HTERT RPE-1 (cell line): Measurements from ENCODE around the gene RPTOR.
"Not testable (repeated sequence)": the region's sequence is repeated elsewhere in the genome, so short reads cannot be mapped to it uniquely, and the experiment has no call there.

Source experiments
- in situ Hi-C: fragments of 300-500 bp; cut with MboI; formaldehyde crosslinking; loops from 4 replicates; pipeline ENCODE4 v1.14.3; 2020; ENCODE audit warnings: low sequenced_read_pairs

The RPTOR gene, protein sequence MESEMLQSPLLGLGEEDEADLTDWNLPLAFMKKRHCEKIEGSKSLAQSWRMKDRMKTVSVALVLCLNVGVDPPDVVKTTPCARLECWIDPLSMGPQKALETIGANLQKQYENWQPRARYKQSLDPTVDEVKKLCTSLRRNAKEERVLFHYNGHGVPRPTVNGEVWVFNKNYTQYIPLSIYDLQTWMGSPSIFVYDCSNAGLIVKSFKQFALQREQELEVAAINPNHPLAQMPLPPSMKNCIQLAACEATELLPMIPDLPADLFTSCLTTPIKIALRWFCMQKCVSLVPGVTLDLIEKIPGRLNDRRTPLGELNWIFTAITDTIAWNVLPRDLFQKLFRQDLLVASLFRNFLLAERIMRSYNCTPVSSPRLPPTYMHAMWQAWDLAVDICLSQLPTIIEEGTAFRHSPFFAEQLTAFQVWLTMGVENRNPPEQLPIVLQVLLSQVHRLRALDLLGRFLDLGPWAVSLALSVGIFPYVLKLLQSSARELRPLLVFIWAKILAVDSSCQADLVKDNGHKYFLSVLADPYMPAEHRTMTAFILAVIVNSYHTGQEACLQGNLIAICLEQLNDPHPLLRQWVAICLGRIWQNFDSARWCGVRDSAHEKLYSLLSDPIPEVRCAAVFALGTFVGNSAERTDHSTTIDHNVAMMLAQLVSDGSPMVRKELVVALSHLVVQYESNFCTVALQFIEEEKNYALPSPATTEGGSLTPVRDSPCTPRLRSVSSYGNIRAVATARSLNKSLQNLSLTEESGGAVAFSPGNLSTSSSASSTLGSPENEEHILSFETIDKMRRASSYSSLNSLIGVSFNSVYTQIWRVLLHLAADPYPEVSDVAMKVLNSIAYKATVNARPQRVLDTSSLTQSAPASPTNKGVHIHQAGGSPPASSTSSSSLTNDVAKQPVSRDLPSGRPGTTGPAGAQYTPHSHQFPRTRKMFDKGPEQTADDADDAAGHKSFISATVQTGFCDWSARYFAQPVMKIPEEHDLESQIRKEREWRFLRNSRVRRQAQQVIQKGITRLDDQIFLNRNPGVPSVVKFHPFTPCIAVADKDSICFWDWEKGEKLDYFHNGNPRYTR (N-terminal part only)

GRCh38 chr17:80544655-80545498 is at the start of gene RPTOR:
Gene RPTOR, plus strand, starts transcription at chr17:80544838. Its CDS starts 792 bp downstream, at chr17:80545630.
- in situ Hi-C loops, result no loop called here

- in situ Hi-C loops, result no loop called here
Measured at GRCh38 chr17:80497726-80498241, 46.9 kb upstream of the RPTOR start.

DNA sequence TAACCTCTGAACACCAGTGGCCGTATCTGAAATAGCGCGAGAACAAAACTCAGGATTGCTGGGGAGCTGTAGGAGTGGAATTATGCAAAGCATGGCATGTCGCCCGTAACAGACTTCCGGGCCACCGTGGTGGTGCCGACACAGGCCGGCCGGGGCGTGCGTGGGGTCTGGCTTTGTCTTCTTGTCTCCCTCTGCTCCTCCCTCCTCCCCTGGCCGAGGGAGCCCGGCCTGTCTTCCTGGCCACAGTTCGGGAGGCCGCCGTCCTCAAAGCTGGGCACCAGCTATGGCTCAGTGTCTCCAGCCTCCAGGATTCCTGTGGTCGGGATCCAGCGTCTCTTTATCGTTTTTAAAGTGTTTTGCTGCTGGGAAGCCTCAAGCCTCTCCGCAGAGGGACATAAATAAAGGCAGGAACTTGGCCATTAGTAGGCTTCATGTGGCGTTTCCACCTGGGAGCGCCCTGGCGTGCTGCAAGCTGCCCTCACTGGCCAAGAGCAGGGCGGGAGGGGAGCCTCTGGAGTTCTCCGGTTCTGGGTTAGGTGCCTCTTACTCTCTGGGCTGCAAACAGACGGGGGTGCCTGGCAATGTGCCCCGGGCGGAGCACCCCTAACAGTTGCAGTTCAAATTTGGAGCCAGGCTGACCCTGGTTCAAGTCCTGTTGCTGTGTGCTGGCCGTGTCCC is 46.3 kb upstream of the RPTOR start:
- in situ Hi-C loops, result no loop called here

DNA sequence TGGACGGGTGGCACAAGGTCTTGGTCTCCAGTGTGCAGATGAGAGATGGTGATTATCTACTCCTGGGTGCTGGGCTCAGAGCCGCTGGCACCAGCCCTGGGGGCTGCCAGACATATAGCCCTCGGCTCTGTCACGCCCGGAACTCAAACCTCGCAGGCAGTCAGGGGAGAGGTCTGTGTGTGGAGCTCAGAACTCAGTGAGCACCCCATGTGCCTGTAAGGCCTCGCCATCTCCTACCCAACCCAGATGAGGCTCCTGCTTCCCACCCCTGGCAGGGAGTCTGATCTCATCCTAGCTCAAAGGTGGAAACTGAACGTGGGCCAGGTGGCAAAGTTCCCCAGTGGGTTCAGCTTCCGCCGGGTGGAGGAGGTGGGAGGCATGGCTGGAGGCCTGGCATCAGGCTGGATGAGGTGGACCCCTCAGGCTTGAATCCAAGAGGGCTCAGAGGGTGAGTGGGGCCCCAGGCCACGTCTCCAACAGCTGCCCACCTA is 45.7 kb upstream of the RPTOR start:
- in situ Hi-C loops, result no loop called here

DNA sequence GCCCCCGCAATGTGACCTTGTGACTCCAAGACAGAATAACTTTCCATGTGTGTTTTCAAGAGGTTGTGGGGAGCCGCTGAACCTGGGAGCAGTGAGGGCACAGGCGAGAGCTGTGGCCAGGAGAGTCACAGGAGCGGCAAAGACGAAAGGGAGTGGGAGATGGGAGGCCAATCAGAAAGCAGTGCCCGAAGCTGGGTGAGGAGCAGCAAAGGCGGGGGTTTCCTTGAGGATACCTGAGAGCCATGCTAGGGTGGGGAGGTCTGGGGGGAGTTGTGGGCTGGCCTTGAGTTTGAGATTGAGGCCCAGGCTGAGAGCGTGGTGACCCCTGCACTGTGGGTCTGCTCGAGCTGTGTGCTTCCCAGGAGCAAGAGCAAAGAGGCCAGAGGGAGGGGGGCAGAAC is 45.1 kb upstream of the RPTOR start:
- in situ Hi-C loops, result no loop called here

- in situ Hi-C loops, result no loop called here
Measured at GRCh38 chr17:80499961-80500665, 44.5 kb upstream of the RPTOR start.

DNA sequence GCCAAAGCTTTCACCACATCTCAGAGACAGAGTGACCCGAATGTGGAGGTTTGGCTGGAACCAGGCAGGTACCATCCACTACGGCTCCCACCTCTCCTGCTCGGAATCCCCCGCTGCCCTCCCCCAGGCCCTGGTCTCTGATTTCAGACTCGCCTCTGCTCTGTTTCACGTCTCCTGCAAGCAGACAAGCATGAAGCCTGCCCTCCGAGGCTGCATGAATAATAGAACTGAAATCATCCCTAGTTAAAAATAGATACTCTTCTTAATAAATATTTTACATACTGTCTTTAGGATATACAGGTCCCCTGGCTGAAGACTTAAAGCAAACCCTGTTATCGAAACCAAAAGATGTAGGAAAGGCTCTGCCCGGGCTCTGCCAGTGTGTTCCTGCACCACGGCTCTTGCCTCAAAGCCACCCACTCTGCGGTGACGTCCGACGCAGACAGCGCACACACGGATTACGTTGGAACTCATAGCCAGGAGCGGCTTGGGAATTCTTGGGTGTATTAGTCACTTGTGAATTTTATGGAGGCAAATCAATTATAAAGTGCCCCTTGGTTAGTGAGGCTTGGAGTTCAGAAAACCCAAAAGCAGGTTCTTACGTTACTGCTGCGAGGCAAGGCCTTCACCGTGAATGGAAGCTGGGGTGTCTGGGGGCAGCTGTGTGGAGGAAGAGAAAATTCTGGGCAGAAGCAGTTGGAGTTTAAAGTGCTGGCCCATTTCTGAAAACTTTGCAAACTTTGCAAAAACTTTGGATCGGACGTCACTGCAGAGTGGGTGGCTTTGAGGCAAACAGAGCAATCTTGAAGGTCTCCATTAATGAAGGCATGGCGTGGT is 42.7 kb upstream of the RPTOR start:
- in situ Hi-C loops, result no loop called here

- in situ Hi-C loops, result no loop called here
Measured at GRCh38 chr17:80502578-80502877, 42.1 kb upstream of the RPTOR start.

GRCh38 chr17:80503031-80503430 is 41.6 kb upstream of the RPTOR start:
- in situ Hi-C loops, result no loop called here

DNA sequence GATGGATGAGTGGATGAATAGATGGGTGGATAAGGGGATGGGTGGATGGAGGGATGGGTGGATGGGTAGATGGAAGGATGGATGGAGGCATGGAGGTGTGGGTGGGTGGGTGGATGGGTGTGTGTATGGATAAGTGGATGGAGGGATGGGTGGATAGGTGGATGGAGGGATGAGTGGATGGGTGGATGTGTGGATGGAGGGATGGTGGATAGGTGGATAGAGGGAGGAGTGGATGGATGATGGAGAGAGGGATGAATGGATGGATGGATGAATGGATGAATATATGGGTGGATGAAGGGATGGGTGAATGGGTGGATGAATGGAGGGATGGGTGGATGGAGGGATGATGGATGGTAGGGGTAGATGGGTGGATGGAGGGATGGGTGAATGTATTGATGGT is 40.7 kb upstream of the RPTOR start:
- in situ Hi-C loops, result no loop called here

DNA sequence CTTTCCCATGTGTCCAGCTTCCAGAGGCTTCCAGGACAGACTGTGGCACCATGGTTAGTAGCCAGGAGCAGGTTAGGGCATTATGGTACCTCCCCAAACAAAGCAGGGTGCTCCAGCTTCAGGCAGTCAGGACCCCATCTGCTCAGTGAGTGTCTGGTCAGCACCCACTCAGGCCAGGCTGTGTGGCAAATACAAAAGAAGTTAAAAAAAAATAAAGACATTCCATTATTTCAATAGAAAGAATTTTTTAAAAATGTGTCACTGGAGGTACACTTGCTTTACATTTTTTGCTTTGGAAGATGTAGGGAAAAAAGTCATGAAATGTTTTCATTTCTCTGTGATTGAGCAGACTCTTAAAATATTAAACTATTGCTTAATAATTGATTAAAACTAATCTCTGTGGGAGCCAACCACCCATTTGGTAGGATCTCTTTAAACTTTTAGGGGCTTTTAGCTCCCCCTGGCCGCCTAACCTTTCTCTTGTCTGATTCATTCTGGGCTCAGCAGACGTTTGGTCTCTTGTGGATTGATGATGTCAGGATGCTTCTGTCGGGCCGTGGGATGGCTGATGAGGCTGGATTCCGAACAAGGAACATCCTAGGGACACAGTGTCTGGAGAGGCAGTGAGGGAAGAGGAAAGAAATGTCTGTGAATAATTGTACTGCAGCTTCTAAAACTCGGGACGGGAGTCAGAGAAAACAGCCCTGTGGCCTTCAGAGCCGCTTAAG is 39.8 kb upstream of the RPTOR start:
- in situ Hi-C loops, result no loop called here

GRCh38 chr17:80507177-80507576 is 37.5 kb upstream of the RPTOR start:
- in situ Hi-C loops, result not testable (repeated sequence)

DNA sequence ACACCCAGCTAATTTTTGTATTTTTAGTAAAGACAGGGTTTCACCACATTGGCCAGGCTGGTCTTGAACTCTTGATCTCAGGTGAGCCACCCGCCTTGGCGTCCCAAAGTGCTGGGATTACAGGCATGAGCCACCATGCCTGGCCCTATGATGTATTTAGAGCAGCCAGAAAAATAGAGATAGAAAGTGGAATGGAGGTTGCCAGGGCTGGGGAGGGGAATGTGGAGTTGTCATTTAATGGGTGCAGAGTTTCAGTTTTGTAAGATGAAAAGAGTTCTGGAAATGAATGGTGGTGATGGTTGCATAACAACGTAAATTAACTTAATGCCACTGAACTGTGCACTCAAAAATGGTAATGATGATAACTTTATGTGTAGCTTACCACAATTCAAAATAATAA is 36.7 kb upstream of the RPTOR start:
- in situ Hi-C loops, result no loop called here

- in situ Hi-C loops, result no loop called here
Measured at GRCh38 chr17:80509311-80509710, 35.3 kb upstream of the RPTOR start.

DNA sequence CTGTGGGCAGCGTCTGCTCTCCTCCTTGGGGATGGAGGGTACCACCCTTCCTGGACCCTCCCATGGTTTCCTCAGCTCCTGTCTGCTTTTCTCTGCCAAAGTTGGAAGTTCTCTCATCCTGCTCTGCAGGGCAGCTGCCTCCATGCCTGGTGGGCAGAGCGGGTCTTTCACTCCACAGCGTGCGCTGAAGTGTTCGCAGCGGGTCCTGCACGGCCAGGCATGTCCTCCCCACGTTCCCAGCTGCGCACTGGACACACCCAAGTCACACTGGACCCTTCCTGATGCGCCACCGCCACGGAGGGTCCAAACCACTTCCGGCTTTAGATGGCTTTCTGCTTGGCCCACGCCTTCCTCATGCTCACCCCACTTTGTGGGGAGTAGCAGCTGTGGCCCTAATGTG is 34.5 kb upstream of the RPTOR start:
- in situ Hi-C loops, result no loop called here

DNA sequence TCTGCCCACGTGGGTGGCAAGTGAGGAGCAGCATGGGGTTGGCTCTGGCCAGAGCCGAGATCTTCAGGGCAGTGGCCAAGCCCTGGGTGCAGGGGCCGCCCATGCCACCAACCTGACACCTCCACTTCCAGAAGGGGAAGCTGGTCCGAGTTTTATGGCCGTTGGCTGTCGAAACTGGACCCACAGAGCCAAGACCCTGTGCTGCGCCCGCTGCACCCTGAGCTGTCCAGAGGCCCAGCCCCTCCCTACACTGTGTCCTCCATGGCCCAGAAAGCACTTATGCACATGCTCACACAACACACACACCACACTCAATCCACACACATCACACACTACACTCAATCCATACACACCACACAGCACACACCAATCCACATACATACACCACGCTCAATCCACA is 33.9 kb upstream of the RPTOR start:
- in situ Hi-C loops, result no loop called here

GRCh38 chr17:80511222-80512180 is 33.1 kb upstream of the RPTOR start:
- in situ Hi-C loops, result no loop called here
